CMK (cell line): ENCODE data around the gene ADAM8.
"Not testable (repeated sequence)": the region's sequence is repeated elsewhere in the genome, so short reads cannot be mapped to it uniquely, and the experiment has no call there.

Experiments used
- DNase-seq: peaks from one replicate; pipeline ENCODE4 v3.0.0-alpha.2; 2010; ENCODE audit warnings: low read depth

Gene ADAM8

DNA sequence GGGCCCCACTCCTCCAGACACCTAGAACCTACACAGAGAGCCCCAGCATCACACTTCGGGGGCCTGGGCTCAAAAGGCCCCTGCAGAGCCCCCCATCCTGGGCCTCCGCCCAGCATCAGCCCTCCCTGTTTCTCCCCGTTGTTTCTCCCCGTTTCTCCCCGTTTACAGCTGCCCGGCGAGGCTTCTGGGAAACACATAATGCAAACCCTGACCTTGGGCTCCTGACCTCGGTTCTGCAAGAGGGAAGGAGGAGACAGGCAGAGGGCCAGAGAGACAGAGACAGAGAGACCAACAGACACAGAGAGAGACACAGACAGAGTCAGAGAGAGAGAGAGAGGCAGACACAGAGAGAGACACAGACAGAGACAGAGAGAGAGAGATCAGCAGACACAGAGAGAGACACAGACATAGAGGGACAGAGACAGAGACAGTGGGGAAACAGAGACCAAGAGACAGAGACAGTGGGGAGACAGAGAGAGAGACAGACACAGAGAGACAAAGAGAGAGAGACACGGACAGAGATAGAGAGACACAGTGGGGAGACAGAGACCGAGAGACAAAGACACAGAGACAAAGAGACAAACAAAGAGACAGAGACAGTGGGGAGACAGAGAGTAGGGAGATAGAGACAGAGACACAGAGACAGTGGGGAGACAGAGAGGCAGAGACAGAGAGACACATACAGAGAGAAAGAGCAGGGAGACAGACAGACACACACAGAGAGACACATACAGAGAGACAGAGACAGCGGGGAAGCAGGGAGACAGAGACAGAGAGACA lies 26.5 kb downstream of the ADAM8 start:
- no peak for DNase-seq

DNA sequence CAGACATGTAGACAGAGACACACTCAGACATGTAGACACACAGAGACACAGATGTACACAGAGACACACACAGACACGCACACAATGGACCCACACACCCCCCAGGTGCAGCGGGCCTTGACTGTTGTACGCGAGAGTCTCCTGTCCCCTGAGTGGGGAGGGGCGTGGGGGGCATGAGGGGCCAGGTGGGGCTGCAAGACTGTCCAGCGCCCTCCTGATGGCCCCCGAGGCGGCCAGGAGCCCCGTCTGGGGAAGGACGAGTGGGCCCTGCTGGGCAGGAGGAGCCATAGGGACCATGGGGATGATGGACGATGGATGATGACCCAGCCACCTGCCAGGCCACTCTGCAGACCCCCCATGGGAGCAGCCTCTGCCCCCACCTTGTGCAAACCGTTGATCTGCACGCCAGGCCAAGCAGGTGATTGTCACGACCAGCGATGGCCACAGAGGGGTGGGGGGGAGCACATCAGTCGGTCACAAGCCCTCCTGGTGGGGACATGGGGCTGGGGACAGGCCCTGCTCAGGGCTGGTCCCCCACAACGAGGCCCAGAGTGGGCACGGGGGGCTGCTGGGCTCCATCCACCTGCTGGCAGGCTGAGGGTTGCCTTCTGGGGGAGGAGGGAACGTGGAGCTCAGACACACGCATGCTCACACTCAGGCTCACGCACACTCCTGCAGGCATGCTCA lies 27.4 kb downstream of the ADAM8 start:
- no peak for DNase-seq

DNA sequence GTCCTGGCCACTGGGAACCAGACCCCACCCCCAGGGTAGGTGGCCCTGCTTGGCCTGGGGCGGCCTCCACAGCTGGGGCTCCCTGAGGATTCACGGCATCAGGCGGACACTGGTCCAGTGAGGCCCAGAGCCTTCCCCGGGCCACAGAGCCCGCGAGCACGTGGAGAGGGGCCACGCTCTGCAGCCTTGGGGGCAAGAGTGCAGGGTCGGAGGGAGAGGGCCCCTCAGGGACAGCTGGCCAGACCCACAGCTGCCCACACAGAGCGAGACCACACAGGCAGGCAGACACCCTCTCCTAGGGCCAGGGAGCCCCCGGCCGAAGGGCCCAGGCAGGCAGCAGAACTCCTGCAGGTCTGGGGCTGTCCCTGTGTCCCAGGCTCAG lies 28.3 kb downstream of the ADAM8 start:
- DNase-seq: no peak

DNA sequence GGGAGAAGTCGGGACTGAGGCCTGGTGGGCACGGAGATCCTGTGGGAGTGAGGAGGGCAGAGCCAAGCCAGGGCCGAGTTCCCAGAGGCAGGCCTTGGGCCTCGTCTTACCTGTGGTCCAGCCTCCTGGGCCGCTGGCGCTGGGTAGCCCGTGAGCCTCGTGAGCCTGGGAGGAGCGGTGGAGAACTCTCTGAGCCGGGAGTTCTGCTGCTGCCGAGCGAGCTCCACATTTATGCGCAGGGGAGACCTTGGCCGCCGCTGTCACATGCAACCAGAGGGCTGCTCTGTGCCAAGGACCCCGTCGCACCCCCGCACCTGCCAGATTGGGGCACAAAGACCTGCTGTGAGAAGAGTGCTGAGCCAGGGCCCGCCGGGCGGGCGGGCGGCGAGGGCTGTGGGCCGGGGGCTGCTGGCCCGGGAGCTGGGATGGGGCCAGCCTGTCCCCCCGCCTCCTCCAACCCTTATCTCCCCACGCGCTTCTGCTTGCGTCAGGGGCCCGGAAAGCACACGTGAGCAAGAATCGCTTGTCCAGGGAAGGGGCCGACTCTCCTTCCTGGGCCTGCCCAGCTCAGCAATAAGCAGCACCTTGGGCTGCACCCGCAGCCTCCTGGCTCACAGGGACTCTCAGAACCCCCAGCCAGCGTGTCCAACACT lies 28.9 kb downstream of the ADAM8 start:
- DNase-seq: no peak

DNA sequence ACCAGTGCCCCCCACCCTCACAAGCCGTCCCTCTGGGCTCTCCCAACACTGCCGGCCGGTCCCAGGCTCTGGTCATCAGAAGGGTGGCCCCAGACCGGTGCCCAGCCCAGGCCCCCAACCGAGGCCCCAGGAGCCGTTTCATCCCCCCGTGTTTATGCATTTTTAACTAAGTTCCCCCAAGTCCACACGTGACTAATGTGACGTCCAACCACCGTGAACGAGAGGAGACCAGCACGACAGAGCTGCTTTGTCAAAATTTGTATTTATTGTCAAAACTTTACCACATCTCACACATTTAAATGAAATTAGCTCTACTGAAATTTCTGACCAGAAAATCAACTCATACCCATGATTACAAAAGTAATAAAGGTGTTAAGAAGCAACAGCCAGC lies 30.4 kb downstream of the ADAM8 start:
- no peak for DNase-seq

DNA sequence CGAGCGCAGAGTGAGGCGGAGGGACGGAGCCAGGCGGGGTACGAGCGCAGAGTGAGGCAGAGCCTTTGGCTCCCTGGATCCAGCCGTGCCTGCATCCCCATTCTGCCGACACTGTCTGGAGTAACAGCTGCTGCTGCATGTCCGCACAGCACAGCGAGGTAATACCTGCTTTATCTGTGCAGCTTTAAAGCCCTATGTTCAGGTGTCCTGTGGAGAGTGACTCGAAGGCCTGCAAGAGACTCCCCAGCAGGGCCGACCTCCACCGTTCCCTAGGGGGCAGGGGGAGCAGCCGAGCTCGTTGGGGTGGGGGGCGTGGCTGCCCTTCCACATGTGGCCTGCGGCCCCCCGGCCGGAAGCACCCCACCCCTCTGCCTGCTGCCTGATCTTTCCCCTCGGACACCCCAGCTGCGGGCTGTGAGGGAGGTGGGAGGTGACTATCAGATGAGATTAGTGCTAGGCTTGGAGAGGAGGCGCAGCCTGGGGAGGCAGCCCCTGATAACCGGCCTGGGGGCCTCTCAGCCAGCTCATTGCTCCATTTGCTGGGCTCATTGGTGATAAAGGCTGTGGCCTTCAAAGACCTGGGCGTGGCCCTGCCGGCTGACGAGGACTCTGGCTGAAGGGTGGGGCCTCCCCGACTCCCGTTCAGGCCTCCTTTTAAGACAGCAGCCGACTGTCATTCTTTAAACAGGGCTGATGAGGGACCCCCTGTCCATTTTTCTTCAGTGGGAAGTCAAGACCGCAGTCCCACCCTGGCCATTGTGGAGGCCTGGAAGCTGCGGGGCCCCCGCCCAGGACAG lies 31.0 kb downstream of the ADAM8 start:
- DNase-seq: peak; percentile 97

DNA sequence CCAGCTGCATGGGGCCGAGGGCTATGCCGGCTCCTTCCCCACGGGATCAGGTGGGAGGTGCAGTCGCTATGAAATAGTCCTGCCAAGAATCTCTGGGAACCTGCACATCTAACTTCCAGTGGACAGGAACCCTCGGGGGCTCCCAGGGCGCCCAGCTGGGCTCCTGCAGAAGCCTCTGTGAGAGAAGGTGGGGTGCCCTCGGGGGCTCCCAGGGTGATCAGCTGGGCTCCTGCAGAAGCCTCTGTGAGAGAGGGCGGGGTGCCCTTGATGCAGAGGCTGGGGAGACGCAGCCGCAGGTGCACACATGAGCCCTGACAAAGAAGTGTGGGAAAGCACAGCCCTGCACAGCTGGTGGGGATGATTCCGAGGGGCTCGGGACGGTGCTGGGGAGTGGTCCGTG lies 33.1 kb downstream of the ADAM8 start:
- DNase-seq: no peak

DNA sequence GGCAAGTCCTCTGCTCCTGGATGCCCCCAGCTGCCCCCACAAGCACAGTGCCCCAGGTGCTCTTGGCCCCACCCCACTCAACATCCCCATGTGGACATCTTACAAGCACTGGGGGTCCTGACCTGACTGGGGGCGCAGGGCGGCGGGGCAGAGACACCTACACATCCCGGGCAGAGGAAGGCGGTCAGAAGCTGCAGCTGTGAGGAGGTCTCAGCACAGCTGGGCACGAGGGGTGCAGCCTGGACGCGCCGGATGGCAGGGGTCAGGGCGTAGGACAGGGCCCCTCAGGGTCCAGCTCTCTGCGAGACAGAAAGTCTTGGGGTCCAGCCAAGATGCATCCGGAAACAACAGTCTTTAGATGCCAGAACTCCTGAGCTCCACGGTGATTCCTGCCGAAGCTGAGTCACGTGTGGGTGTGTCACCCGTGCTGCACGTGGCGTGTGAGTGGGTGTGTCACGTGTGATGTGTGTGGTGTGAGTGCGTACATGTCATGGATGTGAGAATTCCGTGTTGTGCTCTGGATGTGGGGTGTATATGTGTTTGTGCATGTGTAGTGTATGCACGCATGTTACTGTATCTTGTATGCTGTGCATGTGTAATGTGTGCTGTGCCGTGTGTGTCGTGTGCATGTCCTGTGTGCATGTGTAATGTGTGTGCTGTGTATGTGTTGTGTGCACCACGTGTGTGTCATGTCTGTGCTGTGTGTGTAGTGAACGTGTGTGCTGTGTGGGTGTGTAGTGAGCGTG lies 33.9 kb downstream of the ADAM8 start:
- DNase-seq: no peak

DNA sequence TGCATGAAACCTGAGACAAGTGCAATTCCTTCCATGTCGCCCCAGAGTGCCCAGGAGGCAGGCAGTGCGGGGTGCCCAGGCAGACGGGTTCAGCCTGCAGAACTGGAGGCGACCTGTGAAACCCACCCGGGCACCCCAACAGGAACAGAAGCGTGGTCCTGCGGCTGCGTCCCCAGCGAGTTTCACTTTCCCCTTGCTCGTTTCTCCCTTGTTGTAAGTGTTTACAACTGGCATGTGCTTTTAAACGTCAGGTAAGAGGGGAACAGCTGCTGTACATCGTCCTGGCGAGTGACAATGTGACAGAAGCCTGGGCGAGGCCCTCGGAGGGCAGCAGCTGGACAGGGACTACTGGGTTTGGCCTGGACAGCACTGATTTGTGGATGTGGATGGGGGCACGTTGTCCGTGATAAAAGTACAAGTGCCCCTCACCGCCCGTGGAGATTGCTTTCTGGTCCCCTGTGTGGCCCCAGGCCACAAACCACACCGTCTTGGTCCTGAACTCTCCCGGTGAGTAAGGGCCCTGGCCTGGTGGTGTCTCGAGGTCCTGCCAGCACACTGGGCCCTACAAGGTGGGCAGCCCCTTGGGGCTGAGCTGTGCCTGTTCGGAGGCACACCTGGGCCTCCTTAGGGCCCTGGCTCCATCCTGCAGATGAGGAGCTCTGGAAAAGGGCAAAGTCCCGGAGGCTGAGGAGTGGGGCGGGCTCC lies 35.0 kb downstream of the ADAM8 start:
- DNase-seq: no peak

DNA sequence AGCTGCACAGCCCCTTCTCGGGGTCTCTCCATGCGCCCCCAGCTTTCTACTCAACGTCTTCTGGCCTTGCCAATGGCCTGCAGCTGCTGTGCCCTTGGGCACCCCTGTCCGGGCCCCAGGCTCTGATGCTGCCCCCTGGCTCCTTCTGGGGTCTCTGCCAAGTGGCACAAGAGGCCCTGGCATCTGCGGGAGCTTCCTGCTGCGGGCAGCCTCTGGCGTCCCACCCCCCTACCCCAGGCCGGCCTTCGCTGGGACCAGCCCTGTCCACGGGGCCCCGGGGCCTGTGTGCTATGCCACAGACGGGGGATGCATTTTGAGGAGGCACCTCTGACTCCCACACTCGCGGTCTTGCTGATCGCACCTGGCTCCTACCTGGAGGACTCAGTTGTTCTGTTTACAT lies 36.7 kb downstream of the ADAM8 start:
- DNase-seq: no peak

DNA sequence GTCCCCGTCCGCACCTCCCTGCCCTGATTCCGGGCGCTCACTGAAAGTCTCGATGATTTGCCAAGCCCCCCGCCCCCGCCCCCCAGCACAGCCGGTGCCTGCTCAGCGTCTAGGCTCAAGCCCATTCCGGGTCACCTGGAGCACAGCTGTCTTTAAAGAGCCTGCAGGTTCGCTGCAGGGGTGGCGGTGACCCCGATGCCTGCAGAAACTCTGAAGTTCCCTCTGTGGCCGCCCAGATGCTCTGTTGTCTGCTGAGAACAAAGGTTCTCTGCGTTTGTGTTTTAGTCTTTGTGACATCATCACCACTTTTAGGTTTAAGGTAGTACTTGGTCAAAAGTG lies 38.2 kb downstream of the ADAM8 start:
- DNase-seq: no peak

DNA sequence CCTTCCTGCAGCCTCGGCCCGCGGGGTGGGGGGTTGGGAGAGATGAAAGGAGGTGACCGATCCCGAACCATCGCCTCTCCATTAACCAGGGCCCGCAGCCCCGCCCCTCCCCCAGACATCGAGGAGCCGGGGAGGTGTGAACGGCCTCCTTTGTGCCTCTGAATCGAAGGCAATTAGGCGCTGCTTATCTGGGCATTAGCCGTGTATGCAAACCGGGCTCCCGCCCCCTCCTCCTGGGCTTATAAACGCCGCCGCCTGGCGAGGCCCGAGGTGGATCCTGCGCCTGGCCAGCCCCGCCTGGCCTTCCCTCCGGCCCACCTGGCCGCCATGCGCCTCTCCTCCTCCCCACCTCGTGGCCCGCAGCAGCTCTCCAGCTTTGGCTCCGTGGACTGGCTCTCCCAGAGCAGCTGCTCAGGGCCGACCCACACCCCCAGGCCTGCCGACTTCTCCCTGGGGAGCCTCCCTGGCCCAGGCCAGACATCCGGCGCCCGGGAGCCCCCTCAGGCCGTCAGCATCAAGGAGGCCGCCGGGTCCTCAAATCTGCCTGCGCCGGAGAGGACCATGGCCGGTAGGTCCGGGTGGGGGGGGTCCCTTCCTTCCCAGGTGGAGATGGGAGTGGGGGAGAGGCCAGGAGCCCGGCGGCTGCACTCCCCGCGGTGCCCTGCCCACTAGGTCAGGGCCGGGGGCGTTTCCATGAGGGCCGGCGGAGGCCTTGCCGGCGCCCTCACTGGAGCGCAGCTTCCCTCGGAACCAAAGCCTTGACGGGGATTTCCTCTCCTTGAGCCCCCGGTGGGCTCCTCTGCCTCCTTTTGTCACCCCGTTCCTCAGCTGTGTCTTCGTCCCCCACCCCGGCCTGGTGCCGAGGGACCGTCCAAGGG lies 38.8 kb downstream of the ADAM8 start, which contains the start of gene VENTX:
Gene VENTX, plus strand, starts transcription at position 268 of the 878 bp plus-strand sequence. Its CDS starts 60 bp downstream, at position 328.
- no peak for DNase-seq

- DNase-seq: no peak
These were observed 39.5 kb downstream of the ADAM8 start for GRCh38 chr10:133237241-133237587.

- DNase-seq: no peak
These were observed 40.0 kb downstream of the ADAM8 start for GRCh38 chr10:133236401-133237240.

DNA sequence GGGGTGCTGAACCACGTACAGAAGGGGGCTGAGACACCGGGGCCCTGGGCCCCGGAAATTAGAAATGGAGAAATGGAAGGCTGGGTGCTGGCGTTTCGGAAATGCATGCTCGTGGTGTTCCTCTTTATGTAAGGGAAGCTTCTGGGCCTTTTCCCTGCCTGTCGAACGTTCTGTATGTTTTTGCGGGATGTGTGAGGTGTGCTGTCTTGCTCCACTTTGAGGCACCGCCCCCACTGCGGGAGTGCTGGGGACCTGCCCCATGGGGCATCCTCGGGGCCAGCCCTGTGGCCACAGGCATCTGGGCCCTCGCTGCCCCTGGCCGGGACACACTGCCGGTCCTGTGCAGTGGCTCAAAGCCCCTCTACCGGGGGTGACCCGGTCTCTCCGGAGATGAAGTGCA lies 40.7 kb downstream of the ADAM8 start:
- DNase-seq: no peak

DNA sequence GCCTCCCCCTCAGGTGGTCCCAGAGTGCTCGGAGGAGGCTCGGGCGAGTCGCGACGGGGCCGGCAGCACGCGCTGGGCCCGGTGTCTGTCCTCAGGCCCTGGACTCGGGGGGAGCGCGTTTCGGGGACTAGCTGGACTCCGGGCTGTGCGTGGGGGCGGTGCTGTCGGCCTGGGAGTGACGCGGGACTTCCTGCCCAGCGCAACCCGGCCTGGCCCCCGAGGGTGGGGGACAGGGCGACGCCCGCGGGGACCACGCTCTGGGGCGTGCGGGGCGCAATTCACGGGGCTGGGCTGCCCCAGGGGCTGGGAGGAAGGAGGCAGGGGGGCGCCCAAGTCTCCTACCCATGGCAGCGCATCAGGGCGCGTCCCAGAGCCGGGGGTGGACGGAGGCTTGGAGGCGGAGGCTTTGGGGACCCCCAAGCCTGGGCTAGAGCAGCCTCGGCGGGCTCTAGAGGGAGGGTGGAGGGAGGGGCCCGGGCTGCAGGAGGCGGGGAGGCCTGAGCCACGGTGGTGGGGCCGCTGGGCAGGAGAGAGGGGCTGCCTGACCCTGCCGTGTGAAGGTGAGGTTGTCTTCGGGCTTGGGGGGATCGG lies 41.3 kb downstream of the ADAM8 start:
- no peak for DNase-seq

- DNase-seq: not testable (repeated sequence)
These were observed 41.9 kb downstream of the ADAM8 start for GRCh38 chr10:133234796-133235195.

DNA sequence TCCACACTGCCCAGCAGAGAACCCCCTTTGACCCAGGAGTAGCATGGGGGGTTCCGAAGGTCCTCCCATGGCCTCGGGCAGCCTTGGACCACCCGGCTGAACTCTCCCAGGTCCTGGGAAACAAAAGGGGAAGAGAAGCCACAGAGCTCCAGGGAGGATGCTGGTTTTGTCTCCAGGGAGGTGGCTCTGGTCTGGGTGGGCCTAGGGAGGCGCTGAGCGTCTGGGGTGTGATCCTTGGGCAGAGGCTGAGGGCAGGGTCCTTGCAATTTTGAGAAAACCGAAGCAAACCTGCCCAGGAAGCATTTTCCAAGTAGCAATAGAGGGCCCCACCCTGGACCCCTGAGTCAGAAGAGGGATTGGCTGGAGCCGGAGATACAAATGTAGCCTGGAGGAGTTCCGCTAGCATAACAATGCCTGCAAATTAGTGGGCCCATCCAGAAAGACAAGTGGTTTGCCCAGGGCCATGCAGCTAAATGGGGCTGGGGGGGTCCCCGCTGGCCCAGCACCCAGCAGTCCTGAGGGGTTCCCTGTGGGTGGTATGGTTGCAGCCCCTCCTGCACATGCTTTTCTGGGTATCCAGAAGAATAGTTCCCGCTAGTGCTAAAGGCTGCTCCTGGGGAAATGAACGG lies 44.6 kb downstream of the ADAM8 start:
- DNase-seq: no peak
